Mesenchymal stem cell (in vitro differentiated cells and primary cell): ENCODE measurements around the gene NAALADL2.

Experiments
- DNase-seq: peaks from one replicate; pipeline ENCODE4 v3.0.0-alpha.2; 2013
- H2AFZ ChIP-seq: one replicate; pipeline ENCODE4 v1.6.1; 2013; ENCODE audit warnings: low read depth, mild to moderate bottlenecking, control low read depth, inconsistent platforms, low read length, moderate library complexity
- H2AK5ac ChIP-seq: 2 replicates; pipeline ENCODE4 v1.6.1; 2013; ENCODE audit warnings: low read length, moderate library complexity, mild to moderate bottlenecking, inconsistent platforms; ENCODE audit not compliant: severe bottlenecking
- H2BK120ac ChIP-seq: one replicate; pipeline ENCODE4 v1.6.1; 2013; ENCODE audit warnings: low read depth, mild to moderate bottlenecking, inconsistent platforms, low read length, moderate library complexity
- H2BK12ac ChIP-seq, 2 experiments: one replicate each; pipeline ENCODE4 v1.6.1; 2013; ENCODE audit warnings: inconsistent platforms in 2 of 2, low read length in 2 of 2, mild to moderate bottlenecking in 2 of 2, moderate library complexity in 2 of 2, control low read depth in 1 of 2
- H2BK15ac ChIP-seq: one replicate; pipeline ENCODE4 v1.6.1; 2013; ENCODE audit warnings: mild to moderate bottlenecking, low read depth, inconsistent platforms; ENCODE audit not compliant: poor library complexity, severe bottlenecking
- H2BK5ac ChIP-seq: 2 replicates; pipeline ENCODE4 v1.6.1; 2013; ENCODE audit warnings: low read depth, mild to moderate bottlenecking, low read length, control low read depth, inconsistent platforms; ENCODE audit not compliant: poor library complexity, severe bottlenecking
- H3K14ac ChIP-seq, 2 experiments: one replicate each; pipeline ENCODE4 v1.6.1; 2013; ENCODE audit warnings: inconsistent platforms in 2 of 2, low read length in 2 of 2, control low read depth in 1 of 2, mild to moderate bottlenecking in 1 of 2, moderate library complexity in 1 of 2
- H3K18ac ChIP-seq, 2 experiments: one replicate each; pipeline ENCODE4 v1.6.1; 2013; ENCODE audit warnings: inconsistent platforms in 2 of 2, low read length in 2 of 2, control low read depth in 1 of 2, low read depth in 1 of 2, mild to moderate bottlenecking in 1 of 2
- H3K23ac ChIP-seq, 2 experiments: one replicate each; pipeline ENCODE4 v1.6.1; 2013; ENCODE audit warnings: inconsistent platforms in 2 of 2, low read length in 2 of 2, mild to moderate bottlenecking in 2 of 2, moderate library complexity in 2 of 2, control low read depth in 1 of 2
- H3K27ac ChIP-seq: 2 replicates; pipeline ENCODE4 v1.5.1; 2013; ENCODE audit warnings: mild to moderate bottlenecking, moderate library complexity, low read length, control low read depth, inconsistent platforms; ENCODE audit not compliant: poor library complexity, severe bottlenecking
- H3K27me3 ChIP-seq, 2 experiments: 2 replicates each; pipeline versions ENCODE4 v1.6.1 to v1.7.0; 2013; ENCODE audit warnings: low read length in 2 of 2, mild to moderate bottlenecking in 2 of 2, moderate library complexity in 2 of 2, control low read depth in 1 of 2, inconsistent platforms in 1 of 2; ENCODE audit not compliant: control insufficient read depth in 1 of 2, insufficient read depth in 1 of 2
- H3K36me3 ChIP-seq, 2 experiments: 2 replicates each; pipeline versions ENCODE4 v1.6.1 to v1.7.0; 2013; ENCODE audit warnings: low read length in 2 of 2, control low read depth in 1 of 2, inconsistent platforms in 1 of 2, low read depth in 1 of 2, mild to moderate bottlenecking in 1 of 2; ENCODE audit not compliant: insufficient read depth in 2 of 2, control insufficient read depth in 1 of 2
- H3K4ac ChIP-seq, 2 experiments: one replicate each; pipeline ENCODE4 v1.6.1; 2013; ENCODE audit warnings: inconsistent platforms in 2 of 2, low read length in 2 of 2, mild to moderate bottlenecking in 2 of 2, moderate library complexity in 2 of 2, control low read depth in 1 of 2, low read depth in 1 of 2
- H3K4me1 ChIP-seq: 2 replicates; pipeline ENCODE4 v1.6.1; 2013; ENCODE audit warnings: low read depth, low read length, control low read depth; ENCODE audit not compliant: control insufficient read depth, insufficient read depth
- H3K4me2 ChIP-seq: 2 replicates; pipeline ENCODE4 v1.6.1; 2013; ENCODE audit warnings: low read length, mild to moderate bottlenecking, inconsistent platforms; ENCODE audit not compliant: poor library complexity, severe bottlenecking
- H3K4me3 ChIP-seq, 2 experiments: 2 replicates each; pipeline versions ENCODE4 v1.5.1 to v1.7.0; 2013; ENCODE audit warnings: low read length in 2 of 2, mild to moderate bottlenecking in 2 of 2, control low read depth in 1 of 2, low read depth in 1 of 2; ENCODE audit not compliant: insufficient read depth in 1 of 2
- H3K79me1 ChIP-seq: replicated peaks from 2 replicates; pipeline ENCODE4 v1.6.1; 2013; ENCODE audit warnings: mild to moderate bottlenecking, control low read depth, low read length, inconsistent platforms; ENCODE audit not compliant: poor library complexity, severe bottlenecking
- H3K9ac ChIP-seq: 2 replicates; pipeline ENCODE4 v1.7.0; 2013; ENCODE audit warnings: mild to moderate bottlenecking, low read length, moderate library complexity
- H3K9me3 ChIP-seq: 2 replicates; pipeline ENCODE4 v1.7.0; 2013; ENCODE audit warnings: mild to moderate bottlenecking, low read length; ENCODE audit not compliant: control insufficient read depth
- H4K8ac ChIP-seq: one replicate; pipeline ENCODE4 v1.6.1; 2013; ENCODE audit warnings: inconsistent platforms, mild to moderate bottlenecking, low read length, moderate library complexity
- H4K91ac ChIP-seq: one replicate; pipeline ENCODE4 v1.6.1; 2013; ENCODE audit warnings: mild to moderate bottlenecking, low read length, inconsistent platforms
- WGBS: methylation state at CpG from one replicate; pipeline ENCODE4 v1.1.7; 2013; ENCODE audit warnings: mixed read lengths; 5-methylcytosine and 5-hydroxymethylcytosine counted together

The NAALADL2 gene

DNA sequence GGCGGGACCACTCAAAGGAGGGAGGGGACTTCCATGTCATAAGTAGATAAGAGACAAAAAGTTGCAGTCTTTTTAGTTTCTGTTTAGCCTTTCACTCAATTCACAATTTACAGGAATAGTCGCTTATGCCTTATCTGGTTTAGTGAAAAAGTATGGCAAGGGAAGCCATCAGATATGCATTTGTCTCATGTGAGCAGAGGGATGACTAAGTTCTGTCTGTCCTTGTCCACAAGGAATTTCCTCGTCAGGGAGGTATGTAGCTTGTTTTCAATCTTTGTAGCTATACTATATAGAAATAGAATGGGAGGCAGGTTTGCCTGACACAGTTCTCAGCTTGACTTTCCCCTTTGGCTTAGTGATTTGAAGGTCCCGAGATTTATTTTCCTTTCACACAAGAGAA is 882.8 kb downstream of the NAALADL2 start:
- H3K18ac ChIP-seq: no peak overlapping the region
- no peak overlapping the region for H2BK5ac ChIP-seq
- no peaks in the 10 kb centered on the region for H3K79me1 ChIP-seq
- no peak overlapping the region for H3K4ac ChIP-seq
- no peak overlapping the region for H2AK5ac ChIP-seq
- H3K9me3 ChIP-seq: no peaks in the 10 kb centered on the region
- 33% methylated on average over 2 of the region's 4 CpGs for WGBS
- H3K4me1 ChIP-seq: no peaks in the 10 kb centered on the region
- no peak overlapping the region for H3K23ac ChIP-seq
- no peak overlapping the region for H3K4me3 ChIP-seq
- no peak overlapping the region for H3K4me2 ChIP-seq
- H4K91ac ChIP-seq: no peak overlapping the region
- no peak overlapping the region for H3K27ac ChIP-seq
- DNase-seq: peak; percentile 32
- no peak overlapping the region for H2BK15ac ChIP-seq
- no peak overlapping the region for H3K14ac ChIP-seq
- no peak overlapping the region for H2BK120ac ChIP-seq
- H3K9ac ChIP-seq: no peak overlapping the region
- no peaks in the 10 kb centered on the region for H3K27me3 ChIP-seq
- no peak overlapping the region for H2AFZ ChIP-seq
- H4K8ac ChIP-seq: no peak overlapping the region
- no peak overlapping the region for H2BK12ac ChIP-seq
- no peaks in the 10 kb centered on the region for H3K36me3 ChIP-seq

DNA sequence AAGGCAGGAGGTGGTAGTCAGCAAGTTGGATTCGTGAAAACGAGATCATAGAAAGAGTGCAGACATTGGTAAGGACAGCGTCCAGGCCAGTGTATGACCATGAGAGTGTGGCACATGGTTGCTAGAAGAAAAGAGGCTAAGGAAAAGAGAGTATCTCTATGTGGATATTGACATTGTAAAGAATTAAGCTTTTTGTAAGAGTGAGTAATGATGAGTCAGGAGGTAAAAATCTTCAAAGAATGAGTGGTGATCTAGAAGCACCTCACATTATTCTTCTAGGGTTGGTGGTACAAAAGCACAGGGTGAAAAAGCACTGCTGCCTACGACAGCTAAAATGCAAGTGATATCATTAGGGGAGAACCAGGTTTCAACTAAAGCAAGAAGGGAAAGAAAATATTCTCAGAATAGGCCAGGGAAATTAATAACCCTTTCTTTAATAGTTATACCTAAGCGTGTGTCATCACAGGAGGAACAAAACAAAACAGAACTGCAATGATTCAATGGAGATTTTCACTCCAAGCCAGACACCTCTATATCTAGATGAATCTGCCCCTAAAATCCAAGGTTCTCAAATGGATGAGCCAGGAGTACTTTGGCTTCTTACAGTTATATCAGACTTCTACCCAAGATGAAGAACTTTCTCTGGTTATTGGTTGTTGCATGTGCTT is 884.7 kb downstream of the NAALADL2 start:
- no peak overlapping the region for H3K4me3 ChIP-seq
- DNase-seq: peak; percentile 28
- H3K36me3 ChIP-seq: no peaks in the 10 kb centered on the region
- H4K91ac ChIP-seq: peak overlapping the region; percentile 18
- WGBS: 80% methylated on average over 4 of the region's 5 CpGs
- no peaks in the 10 kb centered on the region for H3K4me1 ChIP-seq
- H2BK120ac ChIP-seq: no peak overlapping the region
- H3K79me1 ChIP-seq: no peaks in the 10 kb centered on the region
- H3K4ac ChIP-seq: no peak overlapping the region
- no peak overlapping the region for H2BK5ac ChIP-seq
- no peak overlapping the region for H3K9ac ChIP-seq
- no peak overlapping the region for H2BK15ac ChIP-seq
- H3K14ac ChIP-seq: no peak overlapping the region
- H3K27ac ChIP-seq: peak overlapping the region; percentile 35
- no peak overlapping the region for H3K23ac ChIP-seq
- no peak overlapping the region for H2BK12ac ChIP-seq
- H3K9me3 ChIP-seq: no peaks in the 10 kb centered on the region
- H3K4me2 ChIP-seq: no peak overlapping the region
- no peaks in the 10 kb centered on the region for H3K27me3 ChIP-seq
- H4K8ac ChIP-seq: peak overlapping the region; percentile 38
- H3K18ac ChIP-seq: no peak overlapping the region
- H2AFZ ChIP-seq: no peak overlapping the region
- no peak overlapping the region for H2AK5ac ChIP-seq

GRCh38 chr3:175746308-175746707 is 887.2 kb downstream of the NAALADL2 start:
- no peak overlapping the region for H3K4ac ChIP-seq
- no peak overlapping the region for H2AFZ ChIP-seq
- H3K4me3 ChIP-seq: no peak overlapping the region
- H3K4me2 ChIP-seq: no peak overlapping the region
- H3K9ac ChIP-seq: no peak overlapping the region
- no peaks in the 10 kb centered on the region for H3K9me3 ChIP-seq
- no peak overlapping the region for H2BK12ac ChIP-seq
- H2BK15ac ChIP-seq: no peak overlapping the region
- H3K27me3 ChIP-seq: no peaks in the 10 kb centered on the region
- H3K23ac ChIP-seq: no peak overlapping the region
- no peak overlapping the region for H3K18ac ChIP-seq
- DNase-seq: no peak
- no peak overlapping the region for H2BK120ac ChIP-seq
- no peak overlapping the region for H4K8ac ChIP-seq
- no peaks in the 10 kb centered on the region for H3K36me3 ChIP-seq
- no peaks in the 10 kb centered on the region for H3K79me1 ChIP-seq
- H4K91ac ChIP-seq: no peak overlapping the region
- 76% methylated on average over 1 of the region's 2 CpGs for WGBS
- H3K14ac ChIP-seq: no peak overlapping the region
- H2BK5ac ChIP-seq: no peak overlapping the region
- H3K4me1 ChIP-seq: no peaks in the 10 kb centered on the region
- no peak overlapping the region for H2AK5ac ChIP-seq
- no peak overlapping the region for H3K27ac ChIP-seq

DNA sequence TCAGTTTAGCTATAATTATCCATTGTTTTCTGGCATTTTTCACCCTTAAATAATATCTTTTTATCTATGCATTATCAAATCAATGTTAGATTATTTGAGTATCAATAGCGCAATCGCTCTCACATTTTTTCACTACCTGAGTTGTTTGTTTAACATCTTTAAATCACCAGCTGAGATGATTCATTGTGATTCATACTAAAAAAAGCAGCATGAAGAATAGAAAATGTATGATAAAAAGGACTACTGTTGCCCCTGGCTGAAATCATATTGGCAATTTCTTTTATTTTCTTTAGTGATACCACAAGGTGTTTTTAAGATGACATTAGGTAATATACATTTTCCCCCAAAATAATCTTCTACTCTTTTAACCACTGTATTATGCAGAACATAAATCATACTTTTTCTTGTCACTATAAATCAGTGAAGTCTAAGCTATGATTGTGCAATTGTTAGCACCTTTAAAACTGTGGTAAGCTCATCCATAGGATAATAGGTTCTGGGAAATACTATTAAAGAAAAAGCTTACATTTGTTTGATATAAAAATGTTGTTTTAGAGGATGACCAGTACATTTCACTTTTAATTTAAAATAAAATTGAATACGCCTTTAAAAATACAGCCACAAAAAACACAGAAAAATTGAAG is 889.1 kb downstream of the NAALADL2 start:
- H3K14ac ChIP-seq: no peak overlapping the region
- no peaks in the 10 kb centered on the region for H3K27me3 ChIP-seq
- H2BK15ac ChIP-seq: no peak overlapping the region
- H3K9me3 ChIP-seq: no peaks in the 10 kb centered on the region
- no peaks in the 10 kb centered on the region for H3K36me3 ChIP-seq
- no CpG with 5 or more reads among the region's 3 CpGs for WGBS
- H2AFZ ChIP-seq: no peak overlapping the region
- no peak overlapping the region for H2BK120ac ChIP-seq
- H2BK12ac ChIP-seq: no peak overlapping the region
- no peaks in the 10 kb centered on the region for H3K4me1 ChIP-seq
- H2AK5ac ChIP-seq: no peak overlapping the region
- no peak overlapping the region for H4K91ac ChIP-seq
- H3K27ac ChIP-seq: no peak overlapping the region
- no peak overlapping the region for H4K8ac ChIP-seq
- H3K9ac ChIP-seq: no peak overlapping the region
- no peak overlapping the region for H3K18ac ChIP-seq
- DNase-seq: no peak
- H3K4me2 ChIP-seq: no peak overlapping the region
- H3K4me3 ChIP-seq: no peak overlapping the region
- H2BK5ac ChIP-seq: no peak overlapping the region
- no peak overlapping the region for H3K4ac ChIP-seq
- H3K79me1 ChIP-seq: no peaks in the 10 kb centered on the region
- no peak overlapping the region for H3K23ac ChIP-seq
